Pulmonary artery endothelial cell (primary cell): ENCODE results near the gene OXCT2. TPM values are rescaled to one million over a fixed set of nuclear protein-coding genes. Genes with fewer than 3 reads are reported as not detected.
"Not testable (repeated sequence)": the region's sequence is repeated elsewhere in the genome, so short reads cannot be mapped to it uniquely, and the experiment has no call there.

Experiments used
- DNase-seq: peaks from one replicate; pipeline ENCODE4 v3.0.0-alpha.2; 2011; ENCODE audit warnings: low read depth, low spot score
- total RNA-seq: library from RNA; depleted of rRNA; stranded (reverse); fragments of >200 nt; gene quantifications from 2 replicates; pipeline ENCODE4 v1.2.3, GENCODE V29; 2014

The OXCT2 gene
- total RNA-seq, result 1.4 and 8.6 TPM in 2 replicates

- DNase-seq, result not testable (repeated sequence)
Measured at GRCh38 chr1:39771022-39771532, at the start of gene OXCT2. TSS of gene OXCT2 (minus strand) at chr1:39771348. CDS start at chr1:39771255, 93 bp downstream.

- no peak for DNase-seq
Measured at GRCh38 chr1:39819091-39819812, 48.1 kb upstream of the OXCT2 start.

- no peak for DNase-seq
Measured at GRCh38 chr1:39818482-39818881, 47.3 kb upstream of the OXCT2 start.

- not testable (repeated sequence) for DNase-seq
Measured at GRCh38 chr1:39817091-39817932, 46.2 kb upstream of the OXCT2 start.

GRCh38 chr1:39816415-39817090 is 45.4 kb upstream of the OXCT2 start:
- DNase-seq, result peak; percentile 20

- DNase-seq, result no peak
Measured at GRCh38 chr1:39812913-39813312, 41.8 kb upstream of the OXCT2 start.

GRCh38 chr1:39808784-39809517 is 37.8 kb upstream of the OXCT2 start:
- DNase-seq, result no peak

GRCh38 chr1:39805385-39805784 is 34.2 kb upstream of the OXCT2 start:
- no peak for DNase-seq

GRCh38 chr1:39802496-39803260 is 31.5 kb upstream of the OXCT2 start:
- no peak for DNase-seq

GRCh38 chr1:39800471-39800835 is 29.3 kb upstream of the OXCT2 start:
- DNase-seq, result no peak

GRCh38 chr1:39799770-39800470 is 28.8 kb upstream of the OXCT2 start:
- DNase-seq, result no peak

GRCh38 chr1:39798859-39799769 is 28.0 kb upstream of the OXCT2 start:
- not testable (repeated sequence) for DNase-seq

- DNase-seq, result no peak
Measured at GRCh38 chr1:39795651-39796050, 24.5 kb upstream of the OXCT2 start.

- no peak for DNase-seq
Measured at GRCh38 chr1:39791838-39792237, 20.7 kb upstream of the OXCT2 start.

GRCh38 chr1:39789571-39790110 is 18.5 kb upstream of the OXCT2 start:
- no peak for DNase-seq

- no peak for DNase-seq
Measured at GRCh38 chr1:39788758-39789570, 17.8 kb upstream of the OXCT2 start, which contains the start of gene BMP8B. TSS of gene BMP8B (minus strand) at chr1:39788865. CDS start at chr1:39788485, 380 bp downstream.

GRCh38 chr1:39788426-39788757 is 17.2 kb upstream of the OXCT2 start:
- DNase-seq, result no peak

- not testable (repeated sequence) for DNase-seq
Measured at GRCh38 chr1:39787964-39788363, 16.8 kb upstream of the OXCT2 start.
